ENCODE results near the gene CACTIN. TPM values are rescaled to one million over a fixed set of nuclear protein-coding genes. Genes with fewer than 3 reads are reported as not detected.

The CACTIN gene
- total and polyA plus RNA-seq, 2 of the 4 experiments (the other 2 are of a cell fraction): 10.8 to 19.5 TPM

DNA sequence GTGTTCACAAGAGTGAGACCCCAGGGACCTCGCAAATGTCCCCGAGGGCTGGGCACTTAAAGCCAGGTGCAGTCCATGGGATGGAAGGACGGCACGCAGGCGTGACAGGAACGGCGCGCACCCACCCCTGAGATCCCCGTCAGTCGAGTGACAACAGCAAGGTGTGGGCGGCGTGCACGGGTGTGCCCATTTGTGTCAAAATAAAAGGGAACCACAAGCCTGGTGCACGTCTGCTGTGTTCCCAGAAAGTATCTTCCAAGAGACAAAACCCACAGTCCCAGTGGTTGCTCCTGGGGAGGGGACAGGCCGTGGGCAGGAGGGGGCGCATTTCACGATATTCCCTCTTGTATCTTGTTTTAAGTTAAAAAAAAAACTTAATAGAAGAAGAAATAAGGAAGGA lies 15.7 kb upstream of the CACTIN start:
- H2BK20ac ChIP-seq (ENCODE audit: low read depth, low read length): no peak overlapping the region
- no peak overlapping the region for H2AFZ ChIP-seq (replicated peaks; ENCODE audit: low read length, poor library complexity)
- no peak overlapping the region for H2BK15ac ChIP-seq (ENCODE audit: low read depth, low read length)
- no peak overlapping the region for H3K27ac ChIP-seq (ENCODE audit: insufficient read depth, low read length)
- no peak overlapping the region for H4K8ac ChIP-seq (ENCODE audit: low read depth in 2 of 2, low read length in 2 of 2)
- H3K27me3 ChIP-seq (ENCODE audit: control insufficient read depth, insufficient read depth, low read length): no peaks in the 10 kb centered on the region
- no peak overlapping the region for H3K56ac ChIP-seq (ENCODE audit: extremely low read depth, insufficient read depth, low read length)
- no peak overlapping the region for H4K5ac ChIP-seq (ENCODE audit: low read depth, low read length)
- no peaks in the 10 kb centered on the region; a peak in 1 of 4 replicates for H3K79me1 ChIP-seq (ENCODE audit: low read depth in 1 of 2, low read length in 2 of 2)
- peaks cover 50% of the 10 kb centered on the region for H3K36me3 ChIP-seq (ENCODE audit: control insufficient read depth, insufficient read depth, low read length)
- no peak for DNase-seq
- no peak overlapping the region for H3K4ac ChIP-seq (ENCODE audit: low read depth, low read length)
- H3K4me2 ChIP-seq (ENCODE audit: low read depth, low read length): no peak overlapping the region
- intact Hi-C loops (cut with micrococcal nuclease) (no loop called here), in situ Hi-C loops (cut with MboI; ENCODE audit: low sequenced_read_pairs) (no loop called here), dilution Hi-C loops (cut with HindIII; ENCODE audit: low sequenced_read_pairs, unreplicated experiment) (no loop called here)
- no peaks in the 10 kb centered on the region for H3K4me1 ChIP-seq (ENCODE audit: control insufficient read depth, insufficient read depth, low read length)
- H3K9me3 ChIP-seq (ENCODE audit: control insufficient read depth, insufficient read depth, low read length): no peaks in the 10 kb centered on the region
- TF ChIP-seq RCOR1 (IDR thresholded peaks at IDR 0.05; ENCODE audit: insufficient replicate concordance, low read length): no peak
- TF ChIP-seq RFX5 (IDR thresholded peaks at IDR 0.05; ENCODE audit: low read depth, low read length): no peak
- no peak for TF ChIP-seq NFE2L2 (IDR thresholded peaks at IDR 0.05; ENCODE audit: low read depth, low read length)
- TF ChIP-seq, protein P1, sequence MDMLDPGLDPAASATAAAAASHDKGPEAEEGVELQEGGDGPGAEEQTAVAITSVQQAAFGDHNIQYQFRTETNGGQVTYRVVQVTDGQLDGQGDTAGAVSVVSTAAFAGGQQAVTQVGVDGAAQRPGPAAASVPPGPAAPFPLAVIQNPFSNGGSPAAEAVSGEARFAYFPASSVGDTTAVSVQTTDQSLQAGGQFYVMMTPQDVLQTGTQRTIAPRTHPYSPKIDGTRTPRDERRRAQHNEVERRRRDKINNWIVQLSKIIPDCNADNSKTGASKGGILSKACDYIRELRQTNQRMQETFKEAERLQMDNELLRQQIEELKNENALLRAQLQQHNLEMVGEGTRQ (IDR thresholded peaks at IDR 0.05; ENCODE audit: low read depth, low read length): no peak
- TF ChIP-seq CHD1 (IDR thresholded peaks at IDR 0.05; ENCODE audit: low read depth, low read length): no peak
- no peak for TF ChIP-seq MXI1 (IDR thresholded peaks at IDR 0.05; ENCODE audit: borderline replicate concordance, low read depth, low read length)
- TF ChIP-seq BHLHE40 (IDR thresholded peaks at IDR 0.05; ENCODE audit: low read depth, low read length): no peak
- TF ChIP-seq MAZ (IDR thresholded peaks at IDR 0.05; ENCODE audit: borderline replicate concordance, low read depth, low read length): no peak
- TF ChIP-seq, protein P2, sequence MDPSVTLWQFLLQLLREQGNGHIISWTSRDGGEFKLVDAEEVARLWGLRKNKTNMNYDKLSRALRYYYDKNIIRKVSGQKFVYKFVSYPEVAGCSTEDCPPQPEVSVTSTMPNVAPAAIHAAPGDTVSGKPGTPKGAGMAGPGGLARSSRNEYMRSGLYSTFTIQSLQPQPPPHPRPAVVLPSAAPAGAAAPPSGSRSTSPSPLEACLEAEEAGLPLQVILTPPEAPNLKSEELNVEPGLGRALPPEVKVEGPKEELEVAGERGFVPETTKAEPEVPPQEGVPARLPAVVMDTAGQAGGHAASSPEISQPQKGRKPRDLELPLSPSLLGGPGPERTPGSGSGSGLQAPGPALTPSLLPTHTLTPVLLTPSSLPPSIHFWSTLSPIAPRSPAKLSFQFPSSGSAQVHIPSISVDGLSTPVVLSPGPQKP (IDR thresholded peaks at IDR 0.05; ENCODE audit: borderline replicate concordance, low read depth, low read length): no peak
- POLR2A ChIA-PET (ENCODE audit: unreplicated experiment): no interaction called here
- no peak for ATAC-seq (ENCODE audit: low read depth)
- H2BK120ac ChIP-seq (ENCODE audit: low read depth, low read length): no peak overlapping the region
- CTCF ChIA-PET: no interaction called here
- no peak overlapping the region for H3K9ac ChIP-seq (ENCODE audit: low read depth, low read length)
- no peak overlapping the region for H2AK5ac ChIP-seq (ENCODE audit: low read depth, low read length)
- H2AK9ac ChIP-seq (replicated peaks; ENCODE audit: low read depth, low read length, poor library complexity): no peak overlapping the region
- peaks cover 6% of the 10 kb centered on the region; the same call in 1 of the 2 replicates for H4K20me1 ChIP-seq (ENCODE audit: insufficient read depth, low read length)
- H3K14ac ChIP-seq (replicated peaks; ENCODE audit: low read depth, low read length): no peak overlapping the region
- no peak overlapping the region for H2BK5ac ChIP-seq (ENCODE audit: low read depth, low read length, poor library complexity, severe bottlenecking)
- H3K4me3 ChIP-seq (ENCODE audit: insufficient read depth, low read depth, low read length): no peak overlapping the region
- no peak overlapping the region for H3K23ac ChIP-seq (ENCODE audit: low read depth, low read length)
- H3K18ac ChIP-seq (ENCODE audit: low read depth, low read length): no peak overlapping the region
- H3K9me1 ChIP-seq (ENCODE audit: insufficient read depth, low read length): no peaks in the 10 kb centered on the region
- BruUV-seq (replicated peaks): no TSS peak
- no peak overlapping the region for H4K91ac ChIP-seq (ENCODE audit: insufficient read depth, low read depth, low read length)
- WGBS, 2 experiments (ENCODE audit: extremely low coverage in 2 of 2, insufficient read length in 1 of 2): 98% methylated on average over 10 of the region's 17 CpGs; no CpG with 5 or more reads in 1 of the 2 experiments

Data from IMR-90 (cell line).